HL-60 (cell line): ENCODE measurements around the gene HOXB13.

Experiments
- DNase-seq, 2 experiments: peaks; one replicate each; pipeline ENCODE4 v3.0.0-alpha.2; 2010 to 2020; ENCODE audit warnings: low read depth in 1 of 2, low spot score in 1 of 2
- H3K27ac ChIP-seq: fragments of 250-450 bp; sonication (Bioruptor Pico); replicated peaks from 2 replicates; pipeline ENCODE4 v1.5.1; 2020; ENCODE audit warnings: mild to moderate bottlenecking, moderate library complexity
- H3K27me3 ChIP-seq: fragments of 250-450 bp; sonication (Bioruptor Pico); 2 replicates; pipeline ENCODE4 v1.5.1; 2021; ENCODE audit warnings: mild to moderate bottlenecking, moderate library complexity; ENCODE audit not compliant: insufficient read depth, poor library complexity, severe bottlenecking
- H3K4me3 ChIP-seq: replicated peaks from 2 replicates; pipeline ENCODE4 v1.5.1; 2011; ENCODE audit warnings: mild to moderate bottlenecking, control low read depth, low read length; ENCODE audit not compliant: insufficient read depth
- GABPA ChIP-seq: IDR thresholded peaks from 2 replicates; pipeline ENCODE4 v1.6.1; 2012; ENCODE audit warnings: low read depth
- POLR2AphosphoS5 ChIP-seq: IDR thresholded peaks from 2 replicates; pipeline ENCODE4 v1.6.1; 2012; ENCODE audit warnings: low read depth
- REST ChIP-seq: IDR thresholded peaks from 2 replicates; pipeline ENCODE4 v1.6.1; 2012; ENCODE audit warnings: low read depth; ENCODE audit not compliant: insufficient replicate concordance
- SPI1 ChIP-seq: IDR thresholded peaks from 2 replicates; pipeline ENCODE4 v1.6.1; 2012; ENCODE audit warnings: low read depth, mild to moderate bottlenecking, borderline replicate concordance
- TF ChIP-seq, protein P1 (sequence below): IDR thresholded peaks from one replicate; pipeline ENCODE4 v1.5.1; 2011; ENCODE audit warnings: low read length, control low read depth, inconsistent platforms; ENCODE audit not compliant: insufficient read depth

HOXB13 gene

DNA sequence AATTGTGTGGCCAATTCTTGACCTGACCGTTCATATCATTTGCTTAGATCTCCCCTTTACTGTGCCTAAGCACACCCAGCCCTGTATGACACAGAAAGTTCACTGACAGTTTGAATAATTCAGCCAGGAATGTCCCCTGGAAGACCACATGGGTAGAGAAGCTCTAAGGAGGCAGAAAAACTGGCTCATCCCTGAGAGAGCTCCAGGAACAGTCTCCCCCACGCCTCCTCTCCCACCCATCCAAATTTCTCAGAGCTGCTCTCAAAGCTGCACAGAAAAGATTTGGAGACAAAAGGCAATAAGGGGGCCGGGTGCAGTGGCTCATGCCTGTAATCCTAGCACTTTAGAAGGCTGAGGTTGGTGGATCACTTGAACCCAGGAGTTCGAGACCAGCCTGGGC lies 17.4 kb downstream of the HOXB13 start:
- TF ChIP-seq REST (no peak), SPI1 (no peak), POLR2AphosphoS5 (no peak), GABPA (no peak)
- TF ChIP-seq, protein P1, sequence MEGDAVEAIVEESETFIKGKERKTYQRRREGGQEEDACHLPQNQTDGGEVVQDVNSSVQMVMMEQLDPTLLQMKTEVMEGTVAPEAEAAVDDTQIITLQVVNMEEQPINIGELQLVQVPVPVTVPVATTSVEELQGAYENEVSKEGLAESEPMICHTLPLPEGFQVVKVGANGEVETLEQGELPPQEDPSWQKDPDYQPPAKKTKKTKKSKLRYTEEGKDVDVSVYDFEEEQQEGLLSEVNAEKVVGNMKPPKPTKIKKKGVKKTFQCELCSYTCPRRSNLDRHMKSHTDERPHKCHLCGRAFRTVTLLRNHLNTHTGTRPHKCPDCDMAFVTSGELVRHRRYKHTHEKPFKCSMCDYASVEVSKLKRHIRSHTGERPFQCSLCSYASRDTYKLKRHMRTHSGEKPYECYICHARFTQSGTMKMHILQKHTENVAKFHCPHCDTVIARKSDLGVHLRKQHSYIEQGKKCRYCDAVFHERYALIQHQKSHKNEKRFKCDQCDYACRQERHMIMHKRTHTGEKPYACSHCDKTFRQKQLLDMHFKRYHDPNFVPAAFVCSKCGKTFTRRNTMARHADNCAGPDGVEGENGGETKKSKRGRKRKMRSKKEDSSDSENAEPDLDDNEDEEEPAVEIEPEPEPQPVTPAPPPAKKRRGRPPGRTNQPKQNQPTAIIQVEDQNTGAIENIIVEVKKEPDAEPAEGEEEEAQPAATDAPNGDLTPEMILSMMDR, result no peak
- Histone ChIP-seq H3K4me3 (no peak overlapping the region), H3K27me3 (peaks cover 25% of the 10 kb centered on the region), H3K27ac (no peak overlapping the region)
- DNase-seq, result no peak

- no peak overlapping the region for H3K4me3 ChIP-seq
- TF ChIP-seq SPI1 (no peak), POLR2AphosphoS5 (no peak), REST (no peak), GABPA (no peak)
- TF ChIP-seq, protein P1, result no peak
- no peak for DNase-seq
- H3K27me3 ChIP-seq, result peaks cover 21% of the 10 kb centered on the region
- H3K27ac ChIP-seq, result no peak overlapping the region
Observed at GRCh38 chr17:48704361-48705248, 23.9 kb downstream of the HOXB13 start.

DNA sequence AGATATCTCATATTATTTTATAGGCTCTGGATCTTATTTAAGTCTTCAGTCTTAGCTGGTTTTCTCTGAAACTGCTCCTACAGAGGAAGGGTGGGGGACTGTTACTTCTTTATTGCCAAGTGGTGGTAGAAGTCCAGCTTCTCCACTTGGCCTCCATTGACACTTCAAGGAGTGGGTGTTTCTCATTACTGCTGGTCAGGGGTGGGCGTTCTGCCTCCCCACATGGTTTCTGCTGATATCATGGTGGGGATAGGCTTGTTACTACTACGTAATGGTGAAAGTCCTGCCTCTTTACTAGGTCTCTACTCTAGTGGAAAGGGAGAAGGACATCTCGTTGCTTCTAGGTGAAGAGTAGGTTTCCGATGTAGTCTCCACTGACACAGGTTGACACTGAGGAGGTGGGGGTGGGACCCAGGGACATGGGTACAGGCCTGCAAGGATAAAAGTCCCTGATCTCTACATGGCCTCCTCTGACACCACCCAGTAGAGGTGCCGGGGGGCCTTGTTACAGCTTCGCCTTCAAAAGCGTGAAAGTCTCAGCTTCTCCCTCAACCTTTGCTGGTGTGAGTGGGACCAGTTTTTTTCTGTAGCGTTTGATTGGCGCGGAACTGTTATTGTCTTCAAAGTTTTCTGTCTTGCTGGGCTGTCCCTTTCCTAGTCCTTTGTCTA lies 26.6 kb downstream of the HOXB13 start:
- Histone ChIP-seq H3K4me3 (no peak overlapping the region), H3K27me3 (peaks cover 19% of the 10 kb centered on the region), H3K27ac (no peak overlapping the region)
- TF ChIP-seq REST (no peak), GABPA (no peak), POLR2AphosphoS5 (no peak), SPI1 (no peak)
- TF ChIP-seq, protein P1, result no peak
- DNase-seq, result no peak
